GM12874 (cell line): ENCODE results near the gene C17orf50.

Source experiments
- TF ChIP-seq, protein P1 (sequence below): IDR thresholded peaks from 2 replicates; pipeline ENCODE4 v1.5.1; 2011; ENCODE audit warnings: low read depth, mild to moderate bottlenecking, control low read depth, low read length, moderate library complexity; ENCODE audit not compliant: insufficient read depth

The C17orf50 gene

GRCh38 chr17:35743626-35744328, 16.9 kb upstream of the C17orf50 start:
- TF ChIP-seq, protein P1, sequence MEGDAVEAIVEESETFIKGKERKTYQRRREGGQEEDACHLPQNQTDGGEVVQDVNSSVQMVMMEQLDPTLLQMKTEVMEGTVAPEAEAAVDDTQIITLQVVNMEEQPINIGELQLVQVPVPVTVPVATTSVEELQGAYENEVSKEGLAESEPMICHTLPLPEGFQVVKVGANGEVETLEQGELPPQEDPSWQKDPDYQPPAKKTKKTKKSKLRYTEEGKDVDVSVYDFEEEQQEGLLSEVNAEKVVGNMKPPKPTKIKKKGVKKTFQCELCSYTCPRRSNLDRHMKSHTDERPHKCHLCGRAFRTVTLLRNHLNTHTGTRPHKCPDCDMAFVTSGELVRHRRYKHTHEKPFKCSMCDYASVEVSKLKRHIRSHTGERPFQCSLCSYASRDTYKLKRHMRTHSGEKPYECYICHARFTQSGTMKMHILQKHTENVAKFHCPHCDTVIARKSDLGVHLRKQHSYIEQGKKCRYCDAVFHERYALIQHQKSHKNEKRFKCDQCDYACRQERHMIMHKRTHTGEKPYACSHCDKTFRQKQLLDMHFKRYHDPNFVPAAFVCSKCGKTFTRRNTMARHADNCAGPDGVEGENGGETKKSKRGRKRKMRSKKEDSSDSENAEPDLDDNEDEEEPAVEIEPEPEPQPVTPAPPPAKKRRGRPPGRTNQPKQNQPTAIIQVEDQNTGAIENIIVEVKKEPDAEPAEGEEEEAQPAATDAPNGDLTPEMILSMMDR = no peak

DNA sequence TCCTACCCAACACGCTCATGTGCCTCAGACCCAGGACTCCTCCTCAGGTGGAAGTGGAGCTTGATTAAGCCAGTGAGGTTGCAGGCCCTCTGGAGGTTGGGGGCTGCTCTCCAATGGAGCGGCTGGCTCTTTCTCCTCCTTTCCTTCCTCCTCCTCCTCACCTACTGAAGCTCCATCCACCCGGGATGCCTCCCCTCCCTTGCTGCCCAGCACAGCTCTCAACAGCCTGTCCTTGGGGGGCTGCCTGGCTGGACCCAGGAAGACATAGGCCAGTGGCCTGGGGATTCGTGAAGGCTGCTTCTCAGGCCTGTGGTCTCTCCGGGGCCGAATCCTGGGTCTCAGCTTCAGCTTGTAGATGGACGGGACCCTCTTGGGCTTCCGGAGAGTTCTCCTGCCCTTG, 15.9 kb upstream of the C17orf50 start:
- TF ChIP-seq, protein P1 = no peak

DNA sequence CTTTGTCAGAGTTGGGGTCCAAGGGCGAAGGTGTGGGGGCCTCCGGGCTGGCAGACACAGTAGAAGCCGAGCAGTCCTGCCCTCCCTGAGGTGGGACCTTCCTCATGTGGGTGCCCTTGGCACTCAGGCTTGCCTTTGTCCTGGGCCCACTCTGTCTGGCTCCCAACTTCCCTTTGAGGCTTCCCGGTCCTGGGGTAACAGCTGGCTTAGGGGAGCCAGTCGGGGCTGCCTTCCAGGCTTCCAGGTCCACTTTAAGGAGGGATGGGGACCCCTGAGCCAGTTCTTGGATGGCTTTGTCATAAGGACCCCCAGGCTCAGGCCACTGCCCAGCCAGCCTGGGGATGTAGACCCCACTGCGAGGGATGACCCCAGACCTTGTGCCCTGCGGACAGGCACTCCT, 15.4 kb upstream of the C17orf50 start:
- TF ChIP-seq, protein P1 = no peak

DNA sequence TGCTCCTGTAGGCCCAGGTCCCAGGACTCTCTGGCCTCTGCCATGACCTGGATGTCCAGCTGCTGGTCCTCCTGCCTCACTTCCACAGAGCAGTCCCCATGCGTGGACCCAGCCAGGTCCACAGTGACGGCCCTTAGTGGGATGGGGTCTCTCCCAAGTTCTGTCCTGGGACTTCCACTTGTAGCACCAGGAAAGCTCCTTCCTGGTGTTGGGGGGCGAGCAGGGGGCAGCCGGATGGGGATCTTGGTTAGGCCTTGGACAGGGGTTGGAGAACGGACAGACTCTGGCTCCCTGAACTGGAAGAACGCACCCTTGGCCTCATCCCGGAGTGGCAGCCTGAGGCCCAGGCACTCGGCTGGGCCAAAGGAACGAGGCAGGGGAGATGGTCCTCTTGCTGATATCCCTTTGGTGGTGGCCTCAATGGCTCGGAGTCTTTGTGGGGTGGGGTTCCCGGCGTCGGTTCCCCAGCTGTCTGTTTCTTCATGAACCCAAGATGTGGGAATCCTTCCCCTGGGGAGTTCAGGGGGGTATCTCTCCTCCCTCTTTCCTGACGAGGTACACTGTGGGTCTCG, 14.9 kb upstream of the C17orf50 start:
- TF ChIP-seq, protein P1 = no peak

DNA sequence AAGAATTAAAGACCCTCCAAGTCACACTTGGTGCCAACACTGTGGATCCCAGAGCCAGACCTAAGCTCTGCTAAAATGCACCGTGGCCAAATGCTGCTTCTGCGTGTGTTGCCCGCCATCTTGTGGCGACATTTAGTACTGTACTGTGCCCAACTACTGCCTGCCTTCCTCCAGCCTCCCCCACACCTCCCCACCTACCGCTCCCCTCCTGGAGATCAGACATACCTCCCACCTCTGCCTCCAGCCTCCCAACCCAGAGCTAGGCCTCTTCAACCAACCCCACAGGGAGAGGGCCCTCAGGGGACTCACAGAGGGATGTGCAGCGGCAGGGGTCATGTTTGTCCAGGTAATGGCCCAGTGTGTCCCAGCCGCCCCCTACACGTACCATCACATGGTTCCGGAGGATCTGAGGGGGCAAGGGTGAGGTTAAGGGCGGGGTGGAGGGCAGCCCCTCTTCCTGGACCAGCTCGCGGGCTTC, 13.1 kb upstream of the C17orf50 start:
- TF ChIP-seq, protein P1 = peak; percentile 89

- TF ChIP-seq, protein P1 = no peak
These were observed 12.3 kb upstream of the C17orf50 start for GRCh38 chr17:35748341-35748841.

GRCh38 chr17:35748979-35749378, 11.7 kb upstream of the C17orf50 start:
- TF ChIP-seq, protein P1 = no peak
